Measurements from ENCODE around the gene ABCA12.

- TF ChIP-seq CTCF (conservative IDR thresholded peaks at IDR 0.05) (no peak), ZFX (IDR thresholded peaks at IDR 0.05) (no peak)
These were observed 5.9 kb upstream of the ABCA12 start for GRCh38 chr2:215144106-215144875.

Data from C4-2B (cell line).